CD4-positive, alpha-beta T cell (primary cell): Measurements from ENCODE around the gene GPC2. TPM values are rescaled to one million over a fixed set of nuclear protein-coding genes. Genes with fewer than 3 reads are reported as not detected.
A peak's percentile ranks its signal among the peaks of the same experiment; 100 is the strongest.
"Not testable (repeated sequence)": the region's sequence is repeated elsewhere in the genome, so short reads cannot be mapped to it uniquely, and the experiment has no call there.

ENCODE experiments used
- ATAC-seq: fragments of 200-7000 bp; cut with Tn5 transposase; one replicate; pipeline ENCODE4 v1.10.0; 2022; ENCODE audit warnings: mild to moderate bottlenecking; ENCODE audit not compliant: poor library complexity
- CTCF ChIA-PET: fragments of 350-600 bp; sonication (Branson Sonifier 250); formaldehyde crosslinking; loops from one replicate; lab custom pipeline; 2021; ENCODE audit warnings: antibody characterized with exemption, inconsistent platforms; lab: Charles Lee
- POLR2A ChIA-PET: fragments of 350-600 bp; sonication (Branson Sonifier 250); formaldehyde crosslinking; loops from one replicate; lab custom pipeline; 2021; ENCODE audit warnings: antibody characterized with exemption, inconsistent platforms; lab: Charles Lee
- DNase-seq, 14 experiments: peaks; one replicate each; pipeline ENCODE4 v3.0.0-alpha.2; 2013 to 2020; ENCODE audit warnings: mixed read lengths in 2 of 14
- H3K27ac ChIP-seq, 2 donors: one replicate each; pipeline versions ENCODE4 v1.5.1 to v1.7.0; 2013; ENCODE audit warnings: low read length in 2 of 2, low read depth in 1 of 2, mild to moderate bottlenecking in 1 of 2
- H3K27me3 ChIP-seq, 2 experiments: 1 replicate in 1 of 2; 2 replicates in 1 of 2; pipeline versions ENCODE4 v1.6.1 to v1.7.0; 2013; ENCODE audit warnings: low read length in 2 of 2, control low read depth in 1 of 2, mild to moderate bottlenecking in 1 of 2, moderate library complexity in 1 of 2; ENCODE audit not compliant: insufficient read depth in 2 of 2, control insufficient read depth in 1 of 2
- H3K36me3 ChIP-seq: one replicate; pipeline ENCODE4 v1.6.1; 2013; ENCODE audit warnings: low read length, control low read depth; ENCODE audit not compliant: insufficient read depth
- H3K4me1 ChIP-seq: one replicate; pipeline ENCODE4 v1.6.1; 2013; ENCODE audit warnings: low read length, control low read depth; ENCODE audit not compliant: insufficient read depth
- H3K4me3 ChIP-seq: one replicate; pipeline ENCODE4 v1.5.1; 2013; ENCODE audit warnings: mild to moderate bottlenecking, low read length, moderate library complexity
- H3K9me3 ChIP-seq, 2 experiments: 1 replicate in 1 of 2; 2 replicates in 1 of 2; pipeline versions ENCODE4 v1.6.1 to v1.7.0; 2013; ENCODE audit warnings: low read length in 2 of 2, mild to moderate bottlenecking in 2 of 2, control low read depth in 1 of 2, moderate library complexity in 1 of 2; ENCODE audit not compliant: control insufficient read depth in 1 of 2, insufficient read depth in 1 of 2
- H3K27ac Mint-ChIP-seq: one replicate; pipeline ENCODE4 v1.8.0; 2020; ENCODE audit warnings: mixed read lengths
- H3K27me3 Mint-ChIP-seq: one replicate; pipeline ENCODE4 v1.8.0; 2021; ENCODE audit warnings: mixed read lengths
- H3K36me3 Mint-ChIP-seq: one replicate; pipeline ENCODE4 v1.8.0; 2021; ENCODE audit warnings: low read depth, mixed read lengths
- H3K4me1 Mint-ChIP-seq: one replicate; pipeline ENCODE4 v1.8.0; 2021; ENCODE audit warnings: low read depth, mixed read lengths
- H3K4me3 Mint-ChIP-seq: one replicate; pipeline ENCODE4 v1.8.0; 2020; ENCODE audit warnings: mild to moderate bottlenecking, mixed read lengths
- H3K9me3 Mint-ChIP-seq: one replicate; pipeline ENCODE4 v1.8.0; 2020; ENCODE audit warnings: mixed read lengths
- CTCF ChIP-seq: fragments of 200-600 bp; IDR thresholded peaks from one replicate; pipeline ENCODE4 v1.8.0; 2022; ENCODE audit warnings: antibody characterized with exemption, mild to moderate bottlenecking
- intact Hi-C, 2 experiments: fragments of 100-400 bp; cut with DNase I in 1 of 2; cut with micrococcal nuclease in 1 of 2; formaldehyde crosslinking; loops; one replicate each; pipeline versions ENCODE4 v1.15.1 to v1.9.0; 2023 to 2025; cut with DNase I, micrococcal nuclease
- total RNA-seq, 174 experiments: library from RNA in 2 of 174; stranded (reverse) in 2 of 174; gene quantifications; one replicate each; pipeline ENCODE4 v1.2.3 and lab custom pipeline; 2021 to 2026

GPC2 gene
- total RNA-seq, 2 experiments from 2014 or later = 16.4 to 18.7 TPM

- Histone ChIP-seq H3K27ac (no peak overlapping the region), H3K36me3 (no peaks in the 10 kb centered on the region), H3K27me3 (no peaks in the 10 kb centered on the region), H3K9me3 (no peaks in the 10 kb centered on the region), H3K4me1 (peaks cover 2% of the 10 kb centered on the region), H3K4me3 (no peak overlapping the region)
- H3K36me3 Mint-ChIP-seq = no peaks in the 10 kb centered on the region
- no peak overlapping the region for H3K4me3 Mint-ChIP-seq
- CTCF ChIA-PET = interaction anchor here (1.2 kb wide), 1 partner anchor 13 kb away, joined by 3 read pairs; no protein-coding TSS in a partner anchor
- H3K27me3 Mint-ChIP-seq = no peaks in the 10 kb centered on the region
- ATAC-seq = no peak
- no peak overlapping the region for H3K27ac Mint-ChIP-seq
- DNase-seq = no peak
- H3K9me3 Mint-ChIP-seq = no peaks in the 10 kb centered on the region
- TF ChIP-seq CTCF = no peak
- POLR2A ChIA-PET = no interaction called here
- intact Hi-C loops = loop anchor here in 1 of 2 experiments (2.0 kb wide), 1 partner anchor 16 kb away; no protein-coding TSS in a partner anchor
- peaks cover 40% of the 10 kb centered on the region for H3K4me1 Mint-ChIP-seq
Measured at GRCh38 chr7:100195222-100195621, 18.0 kb upstream of the GPC2 start.

- Histone ChIP-seq H3K4me1 (peaks cover 2% of the 10 kb centered on the region), H3K27ac (no peak overlapping the region), H3K36me3 (no peaks in the 10 kb centered on the region), H3K9me3 (no peaks in the 10 kb centered on the region), H3K4me3 (no peak overlapping the region), H3K27me3 (no peaks in the 10 kb centered on the region)
- H3K4me3 Mint-ChIP-seq = peak overlapping the region; percentile 57
- peaks cover 48% of the 10 kb centered on the region for H3K4me1 Mint-ChIP-seq
- H3K27ac Mint-ChIP-seq = peak overlapping the region; percentile 68
- ChIA-PET POLR2A (interaction anchor here (0.6 kb wide), 1 partner anchor 87 kb away, joined by 4 read pairs; no protein-coding TSS in a partner anchor), CTCF (interaction anchor here (0.9 kb wide), 1 partner anchor 11 kb away, joined by 3 read pairs; no protein-coding TSS in a partner anchor)
- DNase-seq (no peak), ATAC-seq (no peak)
- intact Hi-C loops = loop anchor here in 1 of 2 experiments (5.0 kb wide), 1 partner anchor 214 kb away; no protein-coding TSS in a partner anchor
- H3K27me3 Mint-ChIP-seq = no peaks in the 10 kb centered on the region
- no peak for TF ChIP-seq CTCF
- H3K9me3 Mint-ChIP-seq = no peaks in the 10 kb centered on the region
- H3K36me3 Mint-ChIP-seq = no peaks in the 10 kb centered on the region
Measured at GRCh38 chr7:100192969-100193368, 15.8 kb upstream of the GPC2 start.

GRCh38 chr7:100192281-100192862 is 15.2 kb upstream of the GPC2 start:
- not testable (repeated sequence) for H3K36me3 ChIP-seq, ATAC-seq, H3K4me3 Mint-ChIP-seq, H3K27ac ChIP-seq, DNase-seq, H3K9me3 ChIP-seq, H3K4me1 ChIP-seq, H3K27me3 Mint-ChIP-seq, H3K9me3 Mint-ChIP-seq, H3K27me3 ChIP-seq, H3K36me3 Mint-ChIP-seq, H3K4me3 ChIP-seq
- ChIA-PET POLR2A (interaction anchor here (0.6 kb wide), 1 partner anchor 88 kb away, joined by 4 read pairs; no protein-coding TSS in a partner anchor), CTCF (interaction anchor here (0.9 kb wide), 1 partner anchor 10 kb away, joined by 3 read pairs; no protein-coding TSS in a partner anchor)
- H3K4me1 Mint-ChIP-seq = peaks cover 48% of the 10 kb centered on the region
- H3K27ac Mint-ChIP-seq = peak overlapping the region; percentile 68
- intact Hi-C loops = loop anchor here in 1 of 2 experiments (5.0 kb wide), 1 partner anchor 215 kb away; no protein-coding TSS in a partner anchor
